Subcutaneous adipose tissue (tissue), 4 donors: ENCODE data around the gene PEX7. TPM values are rescaled to one million over a fixed set of nuclear protein-coding genes. Genes with fewer than 3 reads are reported as not detected.

Experiments
- CTCF ChIP-seq: fragments of 450-650 bp; IDR thresholded peaks from one replicate; pipeline ENCODE4 v1.5.1; 2016; ENCODE audit warnings: low read depth, mild to moderate bottlenecking, control low read depth, antibody characterized with exemption, moderate library complexity
- total RNA-seq, 4 donors: library from RNA; depleted of rRNA; stranded (reverse); fragments of >200 nt; gene quantifications; one replicate each; pipeline ENCODE4 v1.1.0, GENCODE V29; 2016

PEX7 gene
- total RNA-seq, 4 donors from 2014 or later = 5.1 to 9.2 (median 8.7) TPM

- TF ChIP-seq CTCF = no peak
Observed at GRCh38 chr6:136860043-136860442, 37.7 kb downstream of the PEX7 start.

- no peak for TF ChIP-seq CTCF
Observed at GRCh38 chr6:136862662-136863061, 40.3 kb downstream of the PEX7 start.

GRCh38 chr6:136863752-136864151 is 41.4 kb downstream of the PEX7 start:
- no peak for TF ChIP-seq CTCF

- TF ChIP-seq CTCF = no peak
Observed at GRCh38 chr6:136864676-136865075, 42.3 kb downstream of the PEX7 start.

- TF ChIP-seq CTCF = no peak
Observed at GRCh38 chr6:136866872-136867416, 44.6 kb downstream of the PEX7 start.

- no peak for TF ChIP-seq CTCF
Observed at GRCh38 chr6:136869451-136869850, 47.1 kb downstream of the PEX7 start.

GRCh38 chr6:136873748-136874147 is 51.4 kb downstream of the PEX7 start:
- TF ChIP-seq CTCF = no peak
